ENCODE results near the gene MIGA2.

MIGA2 gene

GRCh38 chr9:129074106-129074505 lies 37.7 kb downstream of the MIGA2 start:
- no peak for DNase-seq

DNA sequence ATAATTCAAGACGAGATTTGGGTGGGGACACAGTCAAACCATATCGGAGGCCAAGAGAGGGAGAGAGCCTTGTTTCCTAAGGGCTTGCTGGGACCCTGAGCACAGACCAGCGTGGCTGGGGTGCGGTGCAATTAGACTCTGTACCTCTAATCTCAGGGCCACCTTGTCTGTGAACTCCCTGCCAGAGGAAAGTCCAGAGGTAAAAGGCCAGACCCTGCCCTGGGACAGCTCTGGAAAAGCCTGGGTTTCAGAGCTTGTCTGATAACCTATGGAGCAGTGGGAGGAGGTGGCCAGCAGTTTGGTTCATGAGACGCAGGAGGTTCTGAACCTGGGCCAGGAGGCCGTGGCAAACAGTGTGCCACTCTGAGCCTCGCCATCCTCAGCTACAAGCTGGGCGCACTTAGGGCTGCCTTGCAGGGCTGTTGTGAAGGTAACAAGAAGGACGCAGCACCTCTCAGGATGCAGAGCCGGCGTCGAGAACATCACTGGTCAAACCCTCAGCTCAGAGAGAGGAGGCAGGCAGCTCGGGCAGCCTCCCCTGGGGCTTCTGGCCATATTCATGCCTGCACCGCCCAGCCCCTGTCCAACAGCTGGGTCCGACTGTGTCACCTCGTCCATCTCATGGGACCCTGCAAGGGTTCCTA lies 39.7 kb downstream of the MIGA2 start:
- no peak for DNase-seq

DNA sequence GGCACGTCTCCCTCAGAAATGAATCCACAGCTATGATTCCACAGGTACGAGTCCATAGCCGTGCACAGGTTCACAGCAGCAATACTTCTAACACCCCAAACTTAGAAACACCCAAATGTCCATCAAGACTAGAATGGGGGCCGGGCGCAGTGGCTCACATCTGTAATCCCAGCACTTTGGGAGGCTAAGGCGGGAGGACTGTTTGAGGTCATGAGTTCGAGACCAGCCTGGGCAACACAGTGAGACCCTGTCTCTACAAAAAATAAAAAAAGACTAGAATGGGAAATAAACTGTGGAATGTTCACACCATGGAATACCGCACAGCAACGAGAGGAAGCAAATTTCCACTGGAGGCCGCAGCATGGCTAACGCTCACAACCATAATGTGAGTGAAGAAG lies 40.2 kb downstream of the MIGA2 start:
- DNase-seq = no peak

DNA sequence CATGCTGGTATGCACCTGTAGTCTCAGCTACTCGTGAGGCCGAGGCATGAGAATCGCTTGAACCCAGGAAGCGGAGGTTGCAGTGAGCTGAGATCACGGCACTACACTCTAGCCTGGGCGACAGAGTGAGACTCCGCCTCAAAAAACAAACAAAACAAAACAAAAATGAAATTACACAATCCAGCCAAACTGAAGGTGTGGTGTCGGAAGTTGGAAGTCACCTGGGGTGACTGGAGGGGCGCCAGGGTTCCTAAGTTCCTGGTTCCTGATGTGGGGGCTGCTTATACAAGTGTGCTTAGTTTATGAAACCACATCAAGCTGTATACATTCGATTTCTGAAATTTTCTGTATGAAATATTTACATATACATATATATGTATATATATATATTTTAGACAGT lies 40.8 kb downstream of the MIGA2 start:
- no peak for DNase-seq

DNA sequence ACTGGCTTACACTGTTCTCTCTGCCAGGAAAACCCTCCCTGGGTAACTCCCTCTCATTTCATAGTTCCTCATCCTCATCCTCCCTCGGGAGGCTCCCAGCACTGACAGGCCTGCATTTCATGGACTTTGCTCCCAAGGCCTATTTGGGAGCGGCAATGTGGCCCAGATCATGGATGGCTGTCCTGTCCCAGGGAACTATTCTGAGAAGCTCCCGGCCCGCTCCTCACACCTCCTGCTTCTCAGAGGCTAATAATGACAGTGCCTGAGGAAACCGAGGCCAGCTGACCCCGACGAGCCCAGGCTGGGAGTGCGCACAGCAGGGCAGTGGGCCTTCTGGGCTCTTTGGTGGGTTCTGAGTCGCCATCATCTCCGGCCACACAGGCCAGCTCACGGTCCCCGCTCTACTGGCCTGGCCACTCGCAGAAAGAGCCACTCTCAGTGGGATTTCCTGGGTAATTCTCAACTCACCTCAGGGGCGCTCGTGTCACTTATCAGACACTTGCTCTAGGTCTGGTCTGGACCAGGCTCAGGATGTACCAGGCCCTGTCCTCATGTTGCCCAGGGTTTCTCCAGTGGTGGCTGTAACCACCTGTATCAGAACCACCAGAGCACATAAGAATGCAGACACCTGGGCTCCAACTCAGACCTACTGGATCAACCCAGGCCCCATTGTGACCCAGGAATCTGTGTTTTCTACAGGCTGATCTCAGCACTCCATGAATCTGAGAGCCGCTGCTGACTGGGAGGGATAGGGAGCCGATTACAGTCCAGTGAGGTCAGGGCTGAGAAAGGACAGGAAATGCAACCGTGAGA lies 42.5 kb downstream of the MIGA2 start:
- DNase-seq = peak; percentile 25

DNA sequence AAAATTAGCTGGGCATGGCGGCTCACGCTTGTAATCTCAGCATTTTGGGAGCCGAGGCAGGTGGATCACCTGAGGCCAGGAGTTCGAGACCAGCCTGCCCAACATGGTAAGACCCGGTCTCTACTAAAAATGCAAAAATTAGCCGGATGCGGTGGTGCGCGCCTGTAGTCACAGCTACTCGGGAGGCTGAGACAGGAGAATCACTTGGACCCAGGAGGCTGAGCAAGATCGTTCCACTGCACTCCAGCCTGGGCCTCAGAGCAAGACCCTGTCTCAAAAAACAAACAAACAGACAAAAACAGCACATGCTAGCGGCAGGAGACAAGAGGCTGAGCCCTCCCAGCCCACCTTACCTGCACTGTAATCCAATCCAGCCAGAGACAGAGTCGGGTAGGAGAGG lies 43.4 kb downstream of the MIGA2 start:
- DNase-seq = peak; percentile 31

- no peak for DNase-seq
Observed at GRCh38 chr9:129080298-129080600, 43.8 kb downstream of the MIGA2 start.

- peak; percentile 100 for DNase-seq
Observed at GRCh38 chr9:129080601-129081387, 44.4 kb downstream of the MIGA2 start, which contains the start of gene DOLPP1. Gene DOLPP1, plus strand, starts transcription at chr9:129081111. Its CDS starts 21 bp downstream, at chr9:129081132.

DNA sequence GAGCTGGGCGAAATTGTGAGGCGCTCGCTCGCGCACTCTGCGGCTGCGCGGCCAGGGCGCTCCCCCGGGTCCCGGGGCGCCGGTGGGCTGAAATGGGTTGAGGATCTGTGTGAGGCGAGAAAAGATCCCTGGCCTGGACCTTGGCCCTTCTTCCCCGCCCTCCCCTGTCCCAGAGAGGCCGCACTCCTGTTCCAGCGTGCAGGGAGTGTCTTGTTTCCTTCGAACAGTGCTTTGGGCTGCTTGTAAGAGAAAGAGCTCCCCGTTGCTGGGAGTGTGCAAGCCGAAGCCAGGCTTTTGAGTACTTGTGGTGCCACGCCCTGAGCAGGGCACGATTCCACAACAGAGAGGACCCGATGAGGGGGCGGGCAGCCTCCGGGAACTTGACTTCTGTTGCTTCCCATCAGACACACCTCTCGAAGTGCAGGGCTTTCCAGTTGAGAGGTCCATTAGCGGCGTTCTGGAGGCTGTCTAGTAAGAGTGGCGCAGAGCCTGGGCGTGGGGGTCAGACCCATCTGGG lies 45.0 kb downstream of the MIGA2 start:
- no peak for DNase-seq

GRCh38 chr9:129084087-129084486 lies 47.7 kb downstream of the MIGA2 start:
- no peak for DNase-seq

DNA sequence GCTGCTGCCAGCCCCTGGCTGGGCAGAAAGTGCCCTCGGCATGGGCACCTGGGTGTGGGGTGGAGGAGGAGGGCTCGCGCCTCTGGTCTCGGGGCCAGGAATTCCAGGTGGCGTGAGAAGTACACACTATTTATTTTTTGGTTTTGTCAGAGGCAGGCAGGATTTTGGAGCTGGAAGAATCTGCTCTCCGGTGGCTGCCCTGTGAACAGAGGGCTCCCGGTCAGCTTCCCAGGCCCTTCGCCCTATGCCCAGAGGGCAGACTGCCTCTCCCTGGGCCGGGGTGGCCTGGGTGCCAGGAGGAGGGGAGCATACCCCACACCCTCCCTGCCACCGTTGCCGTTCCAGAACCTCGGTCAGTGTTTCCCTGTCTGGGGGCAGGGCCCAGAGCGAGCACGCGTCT lies 52.8 kb downstream of the MIGA2 start:
- no peak for DNase-seq

DNA sequence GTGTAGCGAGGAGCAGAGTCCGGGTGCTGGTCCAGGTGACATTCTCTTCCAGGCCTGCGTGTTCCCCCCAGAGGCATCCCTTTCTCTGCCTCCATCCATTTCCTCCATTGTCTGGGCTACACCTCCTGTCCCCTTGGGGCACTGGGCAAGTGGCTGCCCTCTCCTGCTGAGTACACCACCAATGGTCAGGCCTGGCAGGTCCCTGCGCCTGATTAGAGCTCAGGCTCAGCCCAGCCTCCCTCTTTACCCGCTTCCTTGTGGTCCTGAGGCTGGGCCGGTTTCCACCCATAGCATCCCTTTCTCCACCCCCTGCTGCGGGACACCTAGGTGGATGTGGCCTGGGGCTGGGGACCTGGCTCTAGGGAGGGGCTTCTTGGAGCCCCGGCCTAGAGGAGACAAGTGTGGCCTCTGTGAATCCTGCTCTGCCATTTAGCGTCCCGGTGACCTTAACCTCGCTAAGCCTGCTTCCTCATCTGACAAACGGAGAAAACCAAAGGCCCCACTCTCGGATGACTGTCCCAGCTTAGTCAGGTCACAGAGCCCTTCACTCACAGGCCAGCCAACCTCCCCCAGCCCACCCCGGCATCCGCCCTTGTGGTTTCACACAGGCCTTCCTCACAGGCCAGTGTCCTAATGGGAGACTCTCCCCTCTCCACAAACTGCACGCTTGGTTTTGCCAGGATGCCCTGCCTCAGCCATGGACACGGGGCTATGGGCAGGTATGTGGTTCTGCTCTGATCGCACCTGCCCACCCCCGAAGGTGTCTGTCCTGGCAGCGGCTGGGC lies 57.4 kb downstream of the MIGA2 start:
- peak; percentile 31 for DNase-seq

DNA sequence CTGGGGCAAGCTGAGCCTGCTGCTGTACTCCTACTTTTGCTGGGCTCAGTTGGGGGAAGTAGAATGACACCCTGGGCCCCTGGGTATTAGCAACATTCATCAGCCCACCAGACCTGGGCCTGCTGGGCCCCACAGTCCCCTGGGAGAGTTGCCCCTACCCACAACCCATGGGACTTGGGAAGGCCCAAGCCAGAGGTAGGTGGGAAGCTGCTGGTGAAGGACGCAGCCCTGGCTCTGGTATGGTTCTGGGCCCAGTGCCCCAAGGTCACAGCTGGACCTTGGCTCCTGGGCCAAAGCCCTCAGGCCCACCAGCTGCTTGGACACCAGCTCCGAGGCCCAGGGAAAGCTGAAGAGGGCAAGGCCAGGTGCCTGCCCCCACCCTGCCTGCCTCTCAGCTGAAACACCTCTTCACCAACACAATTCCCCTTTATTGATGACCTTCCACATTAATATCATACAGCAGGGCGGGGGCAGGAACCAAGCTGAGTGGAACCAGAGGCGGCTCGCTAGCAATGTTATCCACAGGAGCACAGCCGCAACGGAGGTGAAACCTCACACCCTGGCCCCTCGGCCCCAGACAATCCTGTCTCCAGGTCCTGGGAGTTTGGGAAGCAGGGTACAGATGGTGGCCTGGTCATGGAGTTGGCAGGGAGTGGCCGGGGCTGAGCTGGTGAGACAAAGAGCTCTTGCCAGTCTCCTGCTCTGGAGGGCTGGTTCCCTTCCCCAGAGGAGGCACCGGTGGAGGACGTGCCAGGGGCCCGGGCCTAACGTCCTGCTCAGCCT lies 58.2 kb downstream of the MIGA2 start:
- peak; percentile 26 for DNase-seq

- DNase-seq = peak; percentile 25
Observed at GRCh38 chr9:129095170-129095667, 58.8 kb downstream of the MIGA2 start.

- DNase-seq = no peak
Observed at GRCh38 chr9:129095908-129096307, 59.5 kb downstream of the MIGA2 start.

DNA sequence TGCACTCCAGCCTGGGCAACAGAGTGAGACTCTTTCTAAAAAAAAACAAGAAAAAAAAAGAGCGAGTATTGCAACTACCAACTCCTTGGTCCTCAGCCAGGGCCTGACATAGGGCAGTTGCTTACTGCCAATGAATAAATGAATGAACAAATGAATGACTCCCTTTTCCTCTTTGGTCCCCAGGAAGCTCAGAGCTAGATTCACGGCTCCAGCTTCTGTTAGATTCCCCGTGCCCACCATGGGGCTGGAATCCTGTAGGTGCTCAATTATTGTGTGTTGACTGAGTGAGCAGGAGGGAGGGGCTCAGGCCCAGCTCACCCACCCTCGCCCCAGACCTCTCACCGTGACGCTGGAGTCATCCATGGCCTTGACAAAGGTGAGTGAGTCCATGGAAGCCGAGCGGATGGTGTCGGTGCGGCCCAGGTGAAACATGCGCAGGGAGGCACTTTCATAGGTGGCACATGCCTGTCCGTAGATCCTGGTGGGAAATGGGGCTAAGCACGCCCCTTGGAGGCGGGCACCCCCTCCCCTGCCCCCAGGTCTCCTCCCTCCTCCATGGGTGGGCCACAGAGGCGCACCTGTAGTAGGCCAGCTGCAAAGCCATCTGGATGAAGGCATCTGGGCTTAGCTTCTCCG lies 61.4 kb downstream of the MIGA2 start:
- no peak for DNase-seq

GRCh38 chr9:129098328-129098727 lies 61.9 kb downstream of the MIGA2 start:
- DNase-seq = no peak

GRCh38 chr9:129100383-129101169 lies 64.2 kb downstream of the MIGA2 start:
- peak; percentile 25 for DNase-seq

DNA sequence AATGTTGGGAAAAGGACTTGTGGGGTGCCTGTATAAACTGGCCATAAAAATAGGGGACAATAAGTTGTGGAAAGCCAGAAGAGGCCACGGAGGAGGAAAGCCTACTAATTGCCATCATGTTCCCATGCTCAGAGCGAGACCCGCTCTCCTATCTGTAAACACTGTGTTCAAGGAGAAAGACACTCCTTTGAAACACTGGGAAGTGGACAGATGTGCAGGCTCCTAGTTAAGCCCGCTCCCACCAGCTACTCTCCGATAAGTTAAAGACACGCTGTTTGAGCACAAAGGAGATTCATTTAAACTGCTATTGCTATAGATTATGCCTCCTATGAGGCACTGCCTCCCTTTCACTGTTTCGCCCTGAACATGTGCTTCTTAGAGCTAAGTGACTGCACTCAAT lies 64.9 kb downstream of the MIGA2 start:
- no peak for DNase-seq

- no peak for DNase-seq
Observed at GRCh38 chr9:129102095-129102525, 65.7 kb downstream of the MIGA2 start.
